ENCODE measurements around the gene DNAJB11. TPM values are rescaled to one million over a fixed set of nuclear protein-coding genes. Genes with fewer than 3 reads are reported as not detected.
A peak's percentile ranks its signal among the peaks of the same experiment; 100 is the strongest.
"Not testable (repeated sequence)": the region's sequence is repeated elsewhere in the genome, so short reads cannot be mapped to it uniquely, and the experiment has no call there.

The DNAJB11 gene
- total RNA-seq, 3 donors from 2014 or later = 40.0 to 41.6 (median 41.6) TPM

DNA sequence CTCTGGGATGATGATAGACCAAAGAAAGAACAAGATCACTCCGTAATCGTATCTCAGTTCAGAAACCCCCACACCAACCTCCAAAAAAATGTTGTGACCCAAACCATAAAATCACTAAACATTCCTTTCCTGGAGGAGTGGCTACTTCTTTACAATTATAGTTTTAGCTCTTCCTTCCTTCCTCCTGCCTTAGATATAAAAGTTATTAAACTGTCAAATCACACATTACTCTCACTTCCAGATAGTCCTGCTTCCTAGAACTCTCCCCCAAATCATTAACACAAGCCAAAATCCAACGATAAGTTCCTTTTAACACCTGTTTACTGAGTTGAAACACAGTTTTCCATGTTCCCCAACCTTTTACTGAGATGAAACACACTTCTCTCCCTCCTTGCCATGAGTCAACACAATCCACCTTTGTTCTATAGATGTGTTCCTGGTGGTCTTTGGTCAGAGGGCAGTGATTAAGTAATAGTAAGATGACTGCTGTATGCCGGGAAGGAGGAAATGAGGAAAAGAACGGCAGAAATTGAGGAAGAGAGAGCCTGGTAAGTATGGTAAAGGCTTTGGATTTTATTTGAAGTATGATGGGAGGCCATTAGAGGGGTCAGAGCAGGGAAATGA is 18.0 kb upstream of the DNAJB11 start:
- H3K27ac ChIP-seq = no peak overlapping the region
- no peaks in the 10 kb centered on the region for H3K4me1 ChIP-seq
- no peaks in the 10 kb centered on the region for H3K27me3 ChIP-seq
- no peak for DNase-seq (ENCODE audit: low spot score in 2 of 2)
- peaks cover 5% of the 10 kb centered on the region for H3K36me3 ChIP-seq
- intact Hi-C loops (cut with DNase I; ENCODE audit: low total_unique reads) = no loop called here
- no peak overlapping the region for H3K4me3 ChIP-seq
- TF ChIP-seq, protein P1, sequence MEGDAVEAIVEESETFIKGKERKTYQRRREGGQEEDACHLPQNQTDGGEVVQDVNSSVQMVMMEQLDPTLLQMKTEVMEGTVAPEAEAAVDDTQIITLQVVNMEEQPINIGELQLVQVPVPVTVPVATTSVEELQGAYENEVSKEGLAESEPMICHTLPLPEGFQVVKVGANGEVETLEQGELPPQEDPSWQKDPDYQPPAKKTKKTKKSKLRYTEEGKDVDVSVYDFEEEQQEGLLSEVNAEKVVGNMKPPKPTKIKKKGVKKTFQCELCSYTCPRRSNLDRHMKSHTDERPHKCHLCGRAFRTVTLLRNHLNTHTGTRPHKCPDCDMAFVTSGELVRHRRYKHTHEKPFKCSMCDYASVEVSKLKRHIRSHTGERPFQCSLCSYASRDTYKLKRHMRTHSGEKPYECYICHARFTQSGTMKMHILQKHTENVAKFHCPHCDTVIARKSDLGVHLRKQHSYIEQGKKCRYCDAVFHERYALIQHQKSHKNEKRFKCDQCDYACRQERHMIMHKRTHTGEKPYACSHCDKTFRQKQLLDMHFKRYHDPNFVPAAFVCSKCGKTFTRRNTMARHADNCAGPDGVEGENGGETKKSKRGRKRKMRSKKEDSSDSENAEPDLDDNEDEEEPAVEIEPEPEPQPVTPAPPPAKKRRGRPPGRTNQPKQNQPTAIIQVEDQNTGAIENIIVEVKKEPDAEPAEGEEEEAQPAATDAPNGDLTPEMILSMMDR (IDR thresholded peaks at IDR 0.05) = no peak
- TF ChIP-seq POLR2AphosphoS5 (IDR thresholded peaks at IDR 0.05) = no peak
- no peak for TF ChIP-seq POLR2A (IDR thresholded peaks at IDR 0.05)
- H3K9me3 ChIP-seq = no peaks in the 10 kb centered on the region

DNA sequence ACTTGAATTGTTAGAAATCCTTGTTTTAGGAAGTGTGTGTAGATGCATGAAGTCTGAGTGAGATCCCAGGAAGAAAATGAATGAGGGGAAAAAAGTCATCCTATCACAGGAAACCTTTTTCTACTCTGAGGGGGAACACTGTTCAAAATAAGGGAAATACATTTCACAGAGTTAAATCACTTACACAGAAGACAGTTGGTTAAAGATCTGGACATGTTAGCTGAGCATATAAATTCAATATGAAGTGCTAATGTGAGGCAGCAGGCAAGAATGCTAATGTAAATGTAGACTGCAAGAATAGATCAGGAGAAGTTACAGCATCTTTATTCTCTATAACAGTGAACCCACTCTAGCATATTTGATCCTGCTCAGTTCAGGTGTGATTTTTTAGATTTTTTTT is 5.9 kb upstream of the DNAJB11 start:
- H3K27ac ChIP-seq = no peak overlapping the region
- H3K4me1 ChIP-seq = peaks cover 0 to 5% of the 10 kb centered on the region in 2 donors
- no peak for DNase-seq (ENCODE audit: low spot score in 2 of 2)
- no peaks in the 10 kb centered on the region for H3K27me3 ChIP-seq
- no peak overlapping the region for H3K4me3 ChIP-seq
- H3K9me3 ChIP-seq = no peaks in the 10 kb centered on the region
- TF ChIP-seq POLR2A (IDR thresholded peaks at IDR 0.05) = no peak
- TF ChIP-seq, protein P1 (IDR thresholded peaks at IDR 0.05) = no peak
- intact Hi-C loops (cut with DNase I; ENCODE audit: low total_unique reads) = no loop called here
- H3K36me3 ChIP-seq = no peaks in the 10 kb centered on the region

DNA sequence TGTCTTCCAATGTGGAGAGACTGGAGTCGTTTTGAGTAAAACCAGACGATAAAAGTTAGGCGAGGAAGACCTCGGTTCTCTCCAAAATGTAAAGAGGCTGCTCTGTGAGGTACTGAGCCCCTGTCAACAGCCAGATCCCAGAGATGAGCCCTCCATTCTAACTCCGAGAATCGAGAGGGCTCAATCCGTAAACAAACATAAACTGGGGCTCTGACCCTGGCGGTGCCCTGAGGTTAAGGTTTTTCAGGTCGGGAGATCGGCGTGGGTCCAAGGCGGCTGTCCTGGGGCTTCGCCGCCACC is 3.8 kb upstream of the DNAJB11 start:
- no peaks in the 10 kb centered on the region for H3K27me3 ChIP-seq
- TF ChIP-seq, protein P1 (IDR thresholded peaks at IDR 0.05) = no peak
- no peak for TF ChIP-seq POLR2A (IDR thresholded peaks at IDR 0.05)
- TF ChIP-seq POLR2AphosphoS5 (IDR thresholded peaks at IDR 0.05) = no peak

DNA sequence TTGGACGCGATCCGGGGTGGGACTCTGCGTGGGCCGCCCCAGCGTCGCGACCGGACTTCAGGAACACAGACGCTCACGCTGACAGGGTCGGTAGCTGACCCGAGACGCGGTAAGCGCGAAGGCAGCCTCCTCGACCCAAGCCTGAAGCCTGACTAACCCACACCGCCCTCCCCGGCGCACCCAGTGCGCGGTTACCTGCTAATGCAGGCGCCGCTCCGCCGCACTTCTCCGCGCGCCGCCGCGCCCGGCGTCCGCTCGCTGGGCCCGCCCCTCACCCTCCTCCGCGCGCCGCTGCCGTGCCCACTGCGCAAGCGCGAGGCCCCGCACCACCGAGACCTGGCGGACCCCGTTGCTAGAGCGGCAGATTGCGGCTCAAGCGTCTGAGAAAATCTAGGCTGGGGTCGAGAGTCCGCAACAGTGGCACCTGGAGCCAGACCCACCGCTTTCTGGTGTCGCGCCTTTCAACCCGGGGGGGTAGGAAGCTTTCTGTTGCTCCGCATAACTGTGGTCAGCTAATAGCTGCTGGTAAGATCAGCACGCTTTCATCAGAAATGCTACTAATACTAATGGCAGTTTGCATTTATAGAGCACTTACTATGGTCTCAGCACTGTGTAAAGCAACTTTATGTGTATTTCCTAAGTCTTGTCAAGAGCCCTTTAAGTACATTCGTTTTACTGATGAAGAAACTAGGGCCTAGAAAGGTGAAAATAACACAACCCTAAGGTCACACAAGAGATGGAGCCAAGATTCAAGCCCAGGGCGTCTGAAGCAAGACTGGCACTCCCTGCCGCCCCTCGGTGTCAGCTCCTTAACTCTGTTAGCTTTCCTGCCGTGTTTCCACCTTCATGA is 3.2 kb upstream of the DNAJB11 start, which contains the start of gene TBCCD1:
TSS of gene TBCCD1 (minus strand) at position 268 of the 850 bp plus-strand sequence. CDS start 3,010 bp downstream, outside the sequence.
- no peaks in the 10 kb centered on the region for H3K9me3 ChIP-seq
- peak within 1 kb of the TSS; percentile 86 to 96 (median 88) for H3K4me3 ChIP-seq
- peaks cover 4 to 5% of the 10 kb centered on the region in 2 donors for H3K4me1 ChIP-seq
- H3K36me3 ChIP-seq = no peaks in the 10 kb centered on the region
- peak within 1 kb of the TSS; percentile 87 to 88 for H3K27ac ChIP-seq
- no peaks in the 10 kb centered on the region for H3K27me3 ChIP-seq
- DNase-seq (ENCODE audit: low spot score in 2 of 2) = peak; percentile 88 to 91
- TF ChIP-seq POLR2AphosphoS5 (IDR thresholded peaks at IDR 0.05) = peak; percentile 74 to 81 (median 77)
- TF ChIP-seq POLR2A (IDR thresholded peaks at IDR 0.05) = peak; percentile 27
- TF ChIP-seq, protein P1 (IDR thresholded peaks at IDR 0.05) = no peak
- intact Hi-C loops (cut with DNase I; ENCODE audit: low total_unique reads) = no loop called here

More for the DNA sequence above, 3.8 kb upstream of the DNAJB11 start:
- intact Hi-C loops (cut with DNase I; ENCODE audit: low total_unique reads) = no loop called here
- H3K4me3 ChIP-seq = peak overlapping the region; percentile 86 to 96 (median 88)
- H3K9me3 ChIP-seq = no peaks in the 10 kb centered on the region
- H3K4me1 ChIP-seq = peaks cover 4 to 5% of the 10 kb centered on the region in 2 donors
- H3K36me3 ChIP-seq = no peaks in the 10 kb centered on the region
- no peak for DNase-seq (ENCODE audit: low spot score in 2 of 2)
- H3K27ac ChIP-seq = peak overlapping the region; percentile 87 to 88

DNA sequence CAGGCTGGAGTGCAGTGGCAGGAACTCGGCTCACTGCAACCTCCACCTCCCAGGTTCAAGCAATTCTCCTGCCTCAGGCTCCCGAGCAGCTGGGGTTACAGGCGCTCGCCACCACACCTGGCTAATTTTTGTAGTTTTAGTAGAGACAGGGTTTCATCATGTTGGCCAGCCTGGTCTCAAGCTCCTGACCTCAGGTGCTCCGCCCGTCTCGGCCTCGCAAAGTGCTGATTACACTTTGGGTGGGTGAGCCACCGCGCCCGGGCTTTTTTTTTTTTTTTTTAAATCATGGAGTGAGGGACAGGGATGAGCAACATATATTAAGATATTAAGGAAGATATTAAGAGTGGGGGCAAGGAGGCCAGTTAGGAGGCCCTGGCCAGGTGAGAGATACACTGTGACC is 1.2 kb upstream of the DNAJB11 start:
- H3K36me3 ChIP-seq; H3K27me3 ChIP-seq; H3K4me1 ChIP-seq; H3K9me3 ChIP-seq; intact Hi-C loops (cut with DNase I; ENCODE audit: low total_unique reads); DNase-seq (ENCODE audit: low spot score in 2 of 2): not testable (repeated sequence)
- H3K27ac ChIP-seq = peak overlapping the region in 1 of 2 donors; percentile 96
- peak overlapping the region in 1 of 3 donors; percentile 80 for H3K4me3 ChIP-seq

Data from breast epithelium (tissue), 4 donors.